Adrenal gland (tissue), 5 donors: ENCODE data around the gene XPNPEP2.

Experiments
- POLR2A ChIP-seq, 2 donors: fragments of 450-650 bp; IDR thresholded peaks; one replicate each; pipeline ENCODE4 v1.6.1; 2017; ENCODE audit warnings: antibody characterized with exemption in 2 of 2, mild to moderate bottlenecking in 2 of 2, moderate library complexity in 1 of 2
- TF ChIP-seq, protein P1 (sequence below), 6 experiments: fragments of 450-650 bp in 4 of 6; fragments of 200-600 bp in 2 of 6; sonication (generic) in 1 of 6; IDR thresholded peaks; 1 replicate in 5 of 6; 2 replicates in 1 of 6; pipeline versions ENCODE4 v1.5.1 to v1.8.0; 2016 to 2021; ENCODE audit warnings: antibody characterized with exemption in 6 of 6, mild to moderate bottlenecking in 2 of 6, moderate library complexity in 1 of 6
- donor health status: DM: no; HTN: no; CAD: no.

DNA sequence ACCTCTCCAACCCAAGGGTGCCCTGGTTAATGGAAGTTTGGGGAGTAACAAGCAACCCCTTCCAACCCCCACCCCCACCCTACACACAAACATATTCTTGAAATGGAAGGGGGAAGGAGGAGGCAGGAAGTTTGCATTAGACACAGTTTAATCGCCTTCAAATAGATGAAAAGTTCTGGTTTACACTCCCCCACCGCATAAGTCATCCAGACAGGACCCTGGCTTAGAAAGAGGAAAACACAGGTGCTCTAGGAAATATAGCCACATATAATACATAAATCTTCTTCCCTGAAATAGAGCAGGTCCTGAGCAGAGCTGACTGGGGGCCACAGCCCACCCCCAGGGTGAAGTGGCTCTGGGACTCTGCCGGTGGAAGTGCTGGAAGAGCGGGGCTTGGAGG lies 66.0 kb downstream of the XPNPEP2 start:
- TF ChIP-seq, protein P1, sequence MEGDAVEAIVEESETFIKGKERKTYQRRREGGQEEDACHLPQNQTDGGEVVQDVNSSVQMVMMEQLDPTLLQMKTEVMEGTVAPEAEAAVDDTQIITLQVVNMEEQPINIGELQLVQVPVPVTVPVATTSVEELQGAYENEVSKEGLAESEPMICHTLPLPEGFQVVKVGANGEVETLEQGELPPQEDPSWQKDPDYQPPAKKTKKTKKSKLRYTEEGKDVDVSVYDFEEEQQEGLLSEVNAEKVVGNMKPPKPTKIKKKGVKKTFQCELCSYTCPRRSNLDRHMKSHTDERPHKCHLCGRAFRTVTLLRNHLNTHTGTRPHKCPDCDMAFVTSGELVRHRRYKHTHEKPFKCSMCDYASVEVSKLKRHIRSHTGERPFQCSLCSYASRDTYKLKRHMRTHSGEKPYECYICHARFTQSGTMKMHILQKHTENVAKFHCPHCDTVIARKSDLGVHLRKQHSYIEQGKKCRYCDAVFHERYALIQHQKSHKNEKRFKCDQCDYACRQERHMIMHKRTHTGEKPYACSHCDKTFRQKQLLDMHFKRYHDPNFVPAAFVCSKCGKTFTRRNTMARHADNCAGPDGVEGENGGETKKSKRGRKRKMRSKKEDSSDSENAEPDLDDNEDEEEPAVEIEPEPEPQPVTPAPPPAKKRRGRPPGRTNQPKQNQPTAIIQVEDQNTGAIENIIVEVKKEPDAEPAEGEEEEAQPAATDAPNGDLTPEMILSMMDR (IDR thresholded peaks at IDR 0.05) = no peak
- TF ChIP-seq POLR2A (IDR thresholded peaks at IDR 0.05) = no peak
